GM19468 (cell line): ENCODE results near the gene ST13.
"Not testable (repeated sequence)": the region's sequence is repeated elsewhere in the genome, so short reads cannot be mapped to it uniquely, and the experiment has no call there.

Experiments
- ATAC-seq: cut with Tn5 transposase; IDR thresholded peaks from one replicate; pipeline ENCODE4 v1.9.1; 2021; ENCODE audit warnings: mild to moderate bottlenecking, moderate library complexity, moderate number of reproducible peaks; ENCODE audit not compliant: unreplicated experiment; ENCODE audit errors: extremely low read depth

ST13 gene

GRCh38 chr22:40792451-40792850 is 64.0 kb downstream of the ST13 start:
- no peak for ATAC-seq

DNA sequence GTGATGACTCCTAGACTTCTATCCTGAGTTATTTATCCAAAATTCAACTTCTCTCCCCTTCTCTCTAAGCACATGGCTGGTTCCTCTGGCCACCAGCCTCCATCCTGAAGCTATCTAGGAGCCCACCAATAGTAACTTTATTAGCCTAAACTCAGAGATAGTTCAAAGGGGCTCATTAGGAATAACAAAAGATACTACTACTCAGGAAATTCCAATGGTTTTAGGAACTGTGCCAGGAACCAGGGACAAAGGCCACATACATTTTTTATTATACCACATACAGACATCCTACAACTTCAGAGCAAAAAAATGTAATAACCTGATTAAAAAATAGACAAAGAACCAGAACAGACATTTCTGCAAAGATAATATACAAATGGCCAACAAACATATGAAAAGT is 65.2 kb downstream of the ST13 start:
- ATAC-seq: no peak

GRCh38 chr22:40789131-40789530 is 67.3 kb downstream of the ST13 start:
- no peak for ATAC-seq

GRCh38 chr22:40782521-40782920 is 73.9 kb downstream of the ST13 start:
- ATAC-seq: no peak

- not testable (repeated sequence) for ATAC-seq
These were observed 74.7 kb downstream of the ST13 start for GRCh38 chr22:40781749-40782148.
